ENCODE data around the gene LNPEP. TPM values are rescaled to one million over a fixed set of nuclear protein-coding genes. Genes with fewer than 3 reads are reported as not detected.

The LNPEP gene
- total RNA-seq, 1 donor from 2014 or later: 56.8 TPM

DNA sequence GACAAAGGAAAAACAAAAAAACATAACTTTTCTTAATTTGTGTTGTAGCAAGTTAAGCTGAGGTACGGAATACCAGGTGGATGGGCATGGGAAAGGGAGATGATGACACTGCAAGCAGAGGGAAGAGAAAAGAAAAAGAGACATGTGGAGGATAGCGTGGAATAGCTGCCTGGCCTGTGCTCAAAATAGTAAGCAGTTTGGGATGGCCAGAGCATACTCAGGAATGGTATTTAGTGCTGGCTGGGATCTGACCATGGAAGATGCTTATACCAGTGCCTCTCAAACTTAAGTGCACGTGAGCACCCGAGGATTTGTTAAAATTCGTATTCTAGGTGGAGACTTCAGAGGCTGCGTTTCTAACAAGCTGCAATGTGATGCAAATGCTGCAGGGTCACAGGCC lies 41.3 kb downstream of the LNPEP start:
- no peak for DNase-seq
- Histone ChIP-seq H3K4me1 (peaks cover 72% of the 10 kb centered on the region), H3K4me3 (no peak overlapping the region), H3K27ac (replicated peaks) (peak overlapping the region; percentile 30), H3K36me3 (peaks cover 25% of the 10 kb centered on the region), H3K27me3 (ENCODE audit: low read depth) (no peaks in the 10 kb centered on the region), H3K9me3 (replicated peaks) (no peaks in the 10 kb centered on the region)
- intact Hi-C loops (cut with micrococcal nuclease): no loop called here
- TF ChIP-seq, protein P1, sequence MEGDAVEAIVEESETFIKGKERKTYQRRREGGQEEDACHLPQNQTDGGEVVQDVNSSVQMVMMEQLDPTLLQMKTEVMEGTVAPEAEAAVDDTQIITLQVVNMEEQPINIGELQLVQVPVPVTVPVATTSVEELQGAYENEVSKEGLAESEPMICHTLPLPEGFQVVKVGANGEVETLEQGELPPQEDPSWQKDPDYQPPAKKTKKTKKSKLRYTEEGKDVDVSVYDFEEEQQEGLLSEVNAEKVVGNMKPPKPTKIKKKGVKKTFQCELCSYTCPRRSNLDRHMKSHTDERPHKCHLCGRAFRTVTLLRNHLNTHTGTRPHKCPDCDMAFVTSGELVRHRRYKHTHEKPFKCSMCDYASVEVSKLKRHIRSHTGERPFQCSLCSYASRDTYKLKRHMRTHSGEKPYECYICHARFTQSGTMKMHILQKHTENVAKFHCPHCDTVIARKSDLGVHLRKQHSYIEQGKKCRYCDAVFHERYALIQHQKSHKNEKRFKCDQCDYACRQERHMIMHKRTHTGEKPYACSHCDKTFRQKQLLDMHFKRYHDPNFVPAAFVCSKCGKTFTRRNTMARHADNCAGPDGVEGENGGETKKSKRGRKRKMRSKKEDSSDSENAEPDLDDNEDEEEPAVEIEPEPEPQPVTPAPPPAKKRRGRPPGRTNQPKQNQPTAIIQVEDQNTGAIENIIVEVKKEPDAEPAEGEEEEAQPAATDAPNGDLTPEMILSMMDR (IDR thresholded peaks at IDR 0.05; ENCODE audit: borderline replicate concordance): no peak

DNA sequence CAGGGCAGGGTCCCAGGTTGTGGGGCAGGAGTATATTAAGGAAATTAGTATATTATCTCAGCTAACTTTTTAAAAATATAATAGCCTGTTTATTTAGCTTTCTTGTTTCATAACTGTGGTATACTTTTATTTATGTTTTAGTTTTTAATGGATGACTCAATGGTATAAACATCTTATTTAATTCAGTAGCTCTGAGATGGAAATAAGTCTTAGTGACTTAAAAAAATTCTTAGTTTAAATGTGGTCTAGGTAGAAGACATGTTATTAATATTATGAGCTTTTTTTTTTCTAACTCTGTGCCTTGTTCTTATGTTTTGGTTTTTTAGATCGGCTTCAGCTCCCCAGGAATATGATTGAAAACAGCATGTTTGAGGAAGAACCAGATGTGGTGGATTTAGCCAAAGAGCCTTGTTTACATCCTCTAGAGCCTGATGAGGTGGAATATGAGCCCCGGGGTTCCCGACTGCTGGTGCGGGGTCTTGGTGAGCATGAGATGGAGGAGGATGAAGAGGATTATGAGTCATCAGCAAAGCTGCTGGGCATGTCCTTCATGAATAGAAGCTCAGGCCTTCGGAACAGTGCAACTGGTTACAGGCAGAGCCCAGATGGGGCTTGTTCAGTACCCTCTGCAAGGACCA lies 43.1 kb downstream of the LNPEP start:
- H3K27ac ChIP-seq (replicated peaks): peak overlapping the region; percentile 18
- no peaks in the 10 kb centered on the region for H3K9me3 ChIP-seq (replicated peaks)
- H3K27me3 ChIP-seq (ENCODE audit: low read depth): no peaks in the 10 kb centered on the region
- H3K4me3 ChIP-seq: no peak overlapping the region
- TF ChIP-seq, protein P1 (IDR thresholded peaks at IDR 0.05; ENCODE audit: borderline replicate concordance): no peak
- intact Hi-C loops (cut with micrococcal nuclease): no loop called here
- H3K36me3 ChIP-seq: peaks cover 25% of the 10 kb centered on the region
- no peak for DNase-seq
- H3K4me1 ChIP-seq: peaks cover 56% of the 10 kb centered on the region

DNA sequence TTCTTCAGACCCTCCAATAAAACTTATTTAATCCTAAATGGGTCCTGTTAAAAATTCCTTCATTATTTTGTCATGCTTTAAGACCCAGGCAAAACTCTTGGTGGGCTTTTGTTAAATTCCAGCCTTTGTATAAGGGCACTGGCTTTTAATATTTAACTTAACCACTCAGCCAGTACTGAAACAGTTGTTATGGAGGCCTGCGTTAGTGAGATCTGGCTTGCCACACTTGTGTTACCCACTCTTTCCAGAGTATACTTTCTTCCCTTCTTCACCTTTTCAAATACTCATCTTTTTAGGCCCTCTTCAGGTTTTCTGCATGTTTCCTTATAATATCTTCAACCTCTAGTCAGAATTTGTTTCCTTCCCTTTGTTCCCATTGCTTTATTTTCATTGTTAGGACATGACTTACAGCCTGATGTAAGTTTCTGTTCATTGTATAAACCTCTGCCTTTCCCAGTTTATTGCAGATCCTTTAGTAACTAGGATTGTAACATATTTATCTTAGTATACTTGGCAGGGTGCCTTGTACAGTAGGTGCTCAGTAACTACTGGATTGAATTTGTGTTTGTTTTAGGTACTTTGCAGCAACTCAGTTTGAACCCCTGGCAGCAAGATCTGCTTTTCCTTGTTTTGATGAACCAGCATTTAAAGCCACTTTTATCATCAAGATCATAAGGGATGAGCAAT lies 48.8 kb downstream of the LNPEP start:
- peaks cover 51% of the 10 kb centered on the region for H3K36me3 ChIP-seq

DNA sequence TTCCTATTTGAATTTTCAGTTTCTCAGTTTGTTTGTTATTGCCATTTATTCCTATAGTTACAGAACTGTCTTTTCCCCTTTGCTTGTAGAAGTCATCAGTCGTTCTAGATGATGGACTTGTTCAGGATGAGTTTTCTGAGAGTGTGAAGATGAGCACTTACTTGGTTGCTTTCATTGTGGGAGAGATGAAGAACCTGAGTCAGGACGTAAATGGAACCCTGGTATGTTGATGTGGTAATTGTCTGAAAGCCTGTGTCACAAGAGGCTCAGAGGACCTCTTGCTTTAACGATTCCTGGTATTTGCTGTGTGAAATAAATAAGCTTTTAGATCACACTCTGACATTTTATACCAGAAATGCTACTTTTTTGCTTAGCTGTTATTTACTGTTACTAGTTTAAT lies 50.6 kb downstream of the LNPEP start:
- intact Hi-C loops (cut with micrococcal nuclease): no loop called here
- peaks cover 16% of the 10 kb centered on the region for H3K4me1 ChIP-seq

More for the DNA sequence above, 48.8 kb downstream of the LNPEP start:
- no peaks in the 10 kb centered on the region for H3K27me3 ChIP-seq (ENCODE audit: low read depth)
- no peaks in the 10 kb centered on the region for H3K9me3 ChIP-seq (replicated peaks)
- TF ChIP-seq, protein P1 (IDR thresholded peaks at IDR 0.05; ENCODE audit: borderline replicate concordance): no peak
- DNase-seq: no peak
- no peak overlapping the region for H3K4me3 ChIP-seq
- H3K4me1 ChIP-seq: peaks cover 17% of the 10 kb centered on the region
- H3K27ac ChIP-seq (replicated peaks): no peak overlapping the region
- intact Hi-C loops (cut with micrococcal nuclease): no loop called here

DNA sequence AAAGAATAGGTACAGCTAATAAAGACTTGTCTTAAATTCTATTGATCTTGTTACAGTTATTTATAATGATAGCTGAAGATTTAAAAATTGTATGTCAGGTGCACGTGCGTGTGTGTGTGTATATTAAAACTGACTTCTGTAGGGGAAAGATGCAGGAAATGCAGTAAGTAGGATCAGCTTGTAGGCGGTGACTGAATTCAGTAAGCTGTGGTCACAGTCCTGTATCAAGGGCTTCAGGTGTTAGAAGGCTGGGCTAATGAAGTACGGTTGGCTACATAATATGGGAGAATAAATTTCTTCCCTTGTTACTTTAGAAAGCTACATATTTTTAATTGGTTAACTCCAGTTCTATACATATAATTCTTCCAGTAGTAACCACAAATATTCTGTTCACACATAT lies 54.2 kb downstream of the LNPEP start:
- intact Hi-C loops (cut with micrococcal nuclease): no loop called here

More for the DNA sequence above, 50.6 kb downstream of the LNPEP start:
- no peaks in the 10 kb centered on the region for H3K27me3 ChIP-seq (ENCODE audit: low read depth)
- no peaks in the 10 kb centered on the region for H3K9me3 ChIP-seq (replicated peaks)
- no peak overlapping the region for H3K4me3 ChIP-seq
- no peak overlapping the region for H3K27ac ChIP-seq (replicated peaks)
- TF ChIP-seq, protein P1 (IDR thresholded peaks at IDR 0.05; ENCODE audit: borderline replicate concordance): no peak
- no peak for DNase-seq
- H3K36me3 ChIP-seq: peaks cover 51% of the 10 kb centered on the region

More for the DNA sequence above, 54.2 kb downstream of the LNPEP start:
- no peak overlapping the region for H3K27ac ChIP-seq (replicated peaks)
- no peaks in the 10 kb centered on the region for H3K27me3 ChIP-seq (ENCODE audit: low read depth)
- no peak overlapping the region for H3K4me3 ChIP-seq
- DNase-seq: no peak
- H3K36me3 ChIP-seq: peaks cover 83% of the 10 kb centered on the region
- TF ChIP-seq, protein P1 (IDR thresholded peaks at IDR 0.05; ENCODE audit: borderline replicate concordance): no peak
- peaks cover 6% of the 10 kb centered on the region for H3K4me1 ChIP-seq
- no peaks in the 10 kb centered on the region for H3K9me3 ChIP-seq (replicated peaks)

Data from left ventricle myocardium inferior (tissue), 1 donor.